GM12892 (cell line): ENCODE measurements around the gene OLAH.

Experiments
- DNase-seq: peaks from one replicate; pipeline ENCODE4 v3.0.0; 2011; ENCODE audit not compliant: insufficient read length
- FAIRE-seq: peaks from 2 replicates; lab custom pipeline; 2011; peaks lifted over from hg19 to GRCh38; lab: Jason Lieb, UNC
- POLR2A ChIP-seq: IDR thresholded peaks from 2 replicates; pipeline ENCODE4 v1.6.1; 2011; ENCODE audit warnings: low read depth, low read length, control low read depth
- POLR2AphosphoS5 ChIP-seq: IDR thresholded peaks from 2 replicates; pipeline ENCODE4 v1.6.1; 2011; ENCODE audit warnings: low read depth, low read length, control low read depth
- TAF1 ChIP-seq: IDR thresholded peaks from 2 replicates; pipeline ENCODE4 v1.6.1; 2011; ENCODE audit warnings: low read depth, mild to moderate bottlenecking, control low read depth, low read length, borderline replicate concordance

The OLAH gene

DNA sequence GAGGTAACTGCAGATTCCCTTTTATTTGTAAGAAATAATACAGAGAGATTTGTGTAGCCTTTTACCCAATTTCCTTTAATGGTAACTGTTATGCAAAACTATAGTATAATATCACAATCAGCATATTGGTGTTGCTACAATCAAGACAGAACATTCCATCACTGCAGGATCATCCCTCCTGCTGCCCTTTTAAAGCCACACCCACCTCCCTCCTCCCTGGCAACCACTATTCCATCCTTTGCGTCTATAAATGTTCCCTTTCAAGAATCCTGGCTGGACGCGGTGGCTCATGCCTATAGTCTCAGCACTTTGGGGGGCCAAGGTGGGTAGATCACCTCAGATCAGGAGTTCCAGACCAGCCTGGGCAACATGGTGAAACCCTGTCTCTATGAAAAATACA lies 31.7 kb downstream of the OLAH start:
- TF ChIP-seq POLR2A (no peak), POLR2AphosphoS5 (no peak), TAF1 (no peak)
- FAIRE-seq (no peak), DNase-seq (no peak)

DNA sequence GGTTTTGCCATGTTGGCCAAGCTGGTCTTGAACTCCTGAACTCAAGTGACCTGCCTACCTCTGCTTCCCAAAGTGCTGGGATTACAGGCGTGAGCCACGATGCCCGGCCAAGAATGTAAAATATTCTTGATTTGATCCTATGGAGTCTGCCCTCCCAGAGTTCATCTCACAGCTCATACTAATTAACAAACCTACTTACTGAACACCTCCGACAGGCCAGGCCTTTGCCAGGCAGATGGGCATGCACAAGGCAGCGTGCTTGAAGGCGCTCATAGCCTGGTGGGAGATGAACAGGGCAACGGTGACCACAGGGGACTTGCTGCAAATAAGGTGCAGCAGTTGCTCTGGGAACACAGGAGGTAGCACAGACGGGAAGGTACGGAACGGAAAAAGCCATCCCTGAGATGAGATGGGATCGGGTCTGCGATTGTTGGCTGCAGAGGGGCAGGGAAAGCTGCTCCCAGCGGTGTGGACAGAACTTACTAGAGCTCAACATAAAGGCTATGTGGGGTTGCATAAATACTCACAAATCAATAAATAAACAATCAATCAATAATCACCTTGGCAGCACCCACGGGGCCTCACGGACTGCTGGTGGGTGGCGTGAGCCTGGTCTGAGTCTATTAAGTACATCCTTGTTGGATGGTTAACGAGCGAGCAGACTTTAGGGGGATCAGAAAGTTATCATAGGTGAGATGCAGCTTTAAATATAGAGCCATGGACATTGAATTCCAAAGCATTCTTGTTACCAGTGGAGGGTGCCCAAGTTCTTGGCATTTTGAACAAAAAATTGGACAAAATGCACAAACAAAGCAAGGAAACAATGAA lies 40.1 kb downstream of the OLAH start:
- TF ChIP-seq POLR2AphosphoS5 (no peak), POLR2A (no peak), TAF1 (no peak)
- no peak for FAIRE-seq
- no peak for DNase-seq

- no peak for FAIRE-seq
- no peak for TF ChIP-seq TAF1
- TF ChIP-seq POLR2A, result no peak
- TF ChIP-seq POLR2AphosphoS5, result no peak
- no peak for DNase-seq
Measured at GRCh38 chr10:15084502-15084922, 40.8 kb downstream of the OLAH start.

DNA sequence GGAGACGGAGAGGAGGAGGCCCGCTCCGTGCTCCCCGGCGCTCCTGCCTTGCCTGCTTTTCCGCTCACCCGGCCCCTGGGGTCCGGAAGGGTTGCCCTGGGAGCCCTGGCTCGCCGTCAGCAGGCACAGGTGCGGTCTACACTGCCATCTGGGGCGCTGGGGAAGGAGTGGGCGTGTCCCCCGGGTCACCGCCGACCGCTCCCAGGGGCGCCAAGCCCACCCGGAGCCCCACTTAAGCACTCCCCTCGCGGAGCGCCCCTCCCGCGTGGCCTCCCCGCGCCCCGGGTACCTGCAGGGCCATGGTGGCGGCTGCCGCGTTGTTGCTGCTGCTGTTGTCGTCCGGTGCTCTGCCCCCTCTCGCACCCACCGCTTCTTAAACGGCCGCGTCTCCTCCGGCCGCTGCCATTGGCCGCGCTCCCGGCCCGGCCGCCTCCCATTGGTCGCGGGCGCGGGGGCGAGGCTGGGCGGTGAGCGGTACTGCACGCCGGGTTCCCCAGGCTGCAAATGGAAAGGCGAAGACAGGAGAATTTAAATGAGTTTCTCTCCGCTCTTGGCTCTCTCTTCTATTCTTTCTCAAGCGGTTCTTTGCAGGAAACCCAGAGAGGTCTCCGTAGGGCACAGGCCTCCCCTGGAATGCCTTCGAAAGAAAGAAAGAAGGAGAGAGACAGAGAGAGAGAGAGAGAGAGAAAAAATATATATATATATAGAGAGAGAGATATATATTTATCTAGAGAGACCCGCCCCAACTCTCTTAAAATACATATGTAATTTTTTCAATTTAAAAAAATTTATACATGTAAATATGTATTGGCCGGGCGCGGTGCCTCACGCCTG lies 44.9 kb downstream of the OLAH start, which contains the start of gene ACBD7:
TSS of gene ACBD7 (minus strand) at position 349 of the 834 bp plus-strand sequence. CDS start at position 301, 48 bp downstream.
- DNase-seq (peak; percentile 94), FAIRE-seq (peak; percentile 95)
- TF ChIP-seq POLR2A (no peak), TAF1 (no peak)

- DNase-seq, result no peak
- no peak for FAIRE-seq
- TF ChIP-seq POLR2AphosphoS5 (no peak), TAF1 (no peak), POLR2A (no peak)
Measured at GRCh38 chr10:15091418-15091817, 47.7 kb downstream of the OLAH start.

GRCh38 chr10:15092855-15093408 lies 49.2 kb downstream of the OLAH start:
- FAIRE-seq (no peak), DNase-seq (no peak)
- TF ChIP-seq POLR2A, result no peak
- TF ChIP-seq POLR2AphosphoS5, result no peak
- TF ChIP-seq TAF1, result no peak

GRCh38 chr10:15096661-15097010 lies 52.9 kb downstream of the OLAH start:
- DNase-seq, result no peak
- TF ChIP-seq TAF1 (no peak), POLR2A (no peak), POLR2AphosphoS5 (no peak)
- FAIRE-seq, result no peak

GRCh38 chr10:15097011-15097812 lies 53.5 kb downstream of the OLAH start, which contains the start of gene RPP38:
RPP38 (plus strand) TSS chr10:15097355; CDS start chr10:15103315, 5,960 bp downstream.
- TF ChIP-seq TAF1 (peak; percentile 60; the same call in 1 of the 2 replicates), POLR2A (peak; percentile 96), POLR2AphosphoS5 (peak; percentile 86)
- FAIRE-seq (peak; percentile 97), DNase-seq (peak; percentile 94)

- TF ChIP-seq TAF1 (no peak), POLR2AphosphoS5 (no peak), POLR2A (no peak)
- DNase-seq, result no peak
- FAIRE-seq, result no peak
Measured at GRCh38 chr10:15099886-15100285, 56.1 kb downstream of the OLAH start.

DNA sequence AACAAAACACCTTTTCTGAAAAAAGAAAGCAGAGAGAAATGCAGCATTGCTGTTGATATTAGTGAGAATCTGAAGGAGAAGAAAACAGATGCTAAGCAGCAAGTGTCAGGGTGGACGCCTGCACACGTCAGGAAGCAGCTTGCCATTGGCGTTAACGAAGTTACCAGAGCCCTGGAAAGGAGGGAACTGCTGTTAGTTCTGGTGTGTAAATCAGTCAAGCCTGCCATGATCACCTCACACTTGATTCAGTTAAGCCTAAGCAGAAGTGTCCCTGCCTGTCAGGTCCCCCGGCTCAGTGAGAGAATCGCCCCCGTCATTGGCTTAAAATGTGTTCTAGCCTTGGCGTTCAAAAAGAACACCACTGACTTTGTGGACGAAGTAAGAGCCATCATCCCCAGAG lies 59.8 kb downstream of the OLAH start:
- TF ChIP-seq POLR2A (no peak), POLR2AphosphoS5 (no peak), TAF1 (no peak)
- FAIRE-seq, result no peak
- no peak for DNase-seq
